HepG2 (cell line): Measurements from ENCODE around the gene TMEM184C. TPM values are rescaled to one million over a fixed set of nuclear protein-coding genes. Genes with fewer than 3 reads are reported as not detected.

Source experiments
- BCL6 ChIP-seq: IDR thresholded peaks from 2 replicates; pipeline ENCODE4 v1.6.1; 2016; ENCODE audit warnings: missing genetic modification reagents, missing compliant biosample characterization
- EHMT2 ChIP-seq: fragments of 200-600 bp; sonication (generic); IDR thresholded peaks from 2 replicates; pipeline ENCODE4 v1.7.0; 2017; ENCODE audit warnings: antibody characterized with exemption, low read depth, low read length, borderline replicate concordance
- RORA ChIP-seq: sonication (generic); formaldehyde crosslinking; IDR thresholded peaks from 2 replicates; pipeline ENCODE4 v1.5.0; 2020; ENCODE audit warnings: mild to moderate bottlenecking, missing genetic modification reagents, moderate library complexity
- ZFP62 ChIP-seq: sonication (generic); formaldehyde crosslinking; IDR thresholded peaks from 2 replicates; pipeline ENCODE4 v1.4.0; 2020; ENCODE audit warnings: missing genetic modification reagents
- ZNF567 ChIP-seq: sonication (generic); formaldehyde crosslinking; IDR thresholded peaks from 2 replicates; pipeline ENCODE4 v1.8.1; 2023; ENCODE audit warnings: mild to moderate bottlenecking, missing genetic modification reagents, borderline replicate concordance
- ZNF749 ChIP-seq: sonication (generic); formaldehyde crosslinking; IDR thresholded peaks from 2 replicates; pipeline ENCODE4 v1.8.0; 2022; ENCODE audit warnings: mild to moderate bottlenecking, missing genetic modification reagents, moderate library complexity, borderline replicate concordance
- polyA plus RNA-seq, 8 experiments: library from polyadenylated mRNA; depleted of rRNA in 3 of 8; stranded (reverse) in 7 of 8; unstranded in 1 of 8; fragments of >200 nt; fragmentation: Illumina TruSeq in 4 of 8; extraction: Trizol in 4 of 8; gene quantifications; 2 replicates each; pipeline versions ENCODE4 v1.2.1 to v1.2.3, GENCODE V29; 2011 to 2016; ENCODE audit warnings: low read depth in 4 of 8, missing spikeins in 1 of 8, mixed read lengths in 1 of 8; ENCODE audit not compliant: insufficient read depth in 1 of 8
- total RNA-seq, 5 experiments: library from RNA; depleted of rRNA; stranded (reverse); fragments of >200 nt; fragmentation: Illumina TruSeq; extraction: Trizol; gene quantifications; 2 replicates each; pipeline ENCODE4 v1.2.3, GENCODE V29; 2016; ENCODE audit warnings: low read depth in 1 of 5
- TF ChIP-seq, protein P1 (sequence below), 2 experiments: fragments of 450-650 bp in 1 of 2; sonication (generic) in 1 of 2; formaldehyde crosslinking in 1 of 2; IDR thresholded peaks; 2 replicates each; pipeline versions ENCODE4 v1.6.1 to v1.8.0; 2016 to 2022; ENCODE audit warnings: antibody characterized with exemption in 1 of 2, mild to moderate bottlenecking in 1 of 2, missing genetic modification reagents in 1 of 2
- TF ChIP-seq, protein P2 (sequence below), 2 experiments: sonication (generic) in 1 of 2; formaldehyde crosslinking in 1 of 2; IDR thresholded peaks; 2 replicates each; pipeline versions ENCODE4 v1.5.1 to v1.6.1; 2011 to 2020; ENCODE audit warnings: borderline replicate concordance in 1 of 2, low read depth in 1 of 2, low read length in 1 of 2, mild to moderate bottlenecking in 1 of 2, missing genetic modification reagents in 1 of 2, moderate library complexity in 1 of 2
- TF ChIP-seq, protein P3 (sequence below): sonication (generic); formaldehyde crosslinking; IDR thresholded peaks from 2 replicates; pipeline ENCODE4 v1.4.0; 2020; ENCODE audit warnings: missing genetic modification reagents
- TF ChIP-seq, protein P4 (sequence below): sonication (generic); formaldehyde crosslinking; IDR thresholded peaks from 2 replicates; pipeline ENCODE4 v1.8.1; 2023; ENCODE audit warnings: mild to moderate bottlenecking, moderate library complexity, missing genetic modification reagents
- TF ChIP-seq, protein P5 (sequence below): sonication (generic); formaldehyde crosslinking; IDR thresholded peaks from 2 replicates; pipeline ENCODE4 v1.8.1; 2023; ENCODE audit warnings: missing genetic modification reagents, inconsistent platforms, borderline replicate concordance

TMEM184C gene
- total and polyA plus RNA-seq, 2 of the 13 experiments (the other 11 are each of a cell fraction or from before 2014, with no cell fraction given), result 13.9 to 26.1 TPM

DNA sequence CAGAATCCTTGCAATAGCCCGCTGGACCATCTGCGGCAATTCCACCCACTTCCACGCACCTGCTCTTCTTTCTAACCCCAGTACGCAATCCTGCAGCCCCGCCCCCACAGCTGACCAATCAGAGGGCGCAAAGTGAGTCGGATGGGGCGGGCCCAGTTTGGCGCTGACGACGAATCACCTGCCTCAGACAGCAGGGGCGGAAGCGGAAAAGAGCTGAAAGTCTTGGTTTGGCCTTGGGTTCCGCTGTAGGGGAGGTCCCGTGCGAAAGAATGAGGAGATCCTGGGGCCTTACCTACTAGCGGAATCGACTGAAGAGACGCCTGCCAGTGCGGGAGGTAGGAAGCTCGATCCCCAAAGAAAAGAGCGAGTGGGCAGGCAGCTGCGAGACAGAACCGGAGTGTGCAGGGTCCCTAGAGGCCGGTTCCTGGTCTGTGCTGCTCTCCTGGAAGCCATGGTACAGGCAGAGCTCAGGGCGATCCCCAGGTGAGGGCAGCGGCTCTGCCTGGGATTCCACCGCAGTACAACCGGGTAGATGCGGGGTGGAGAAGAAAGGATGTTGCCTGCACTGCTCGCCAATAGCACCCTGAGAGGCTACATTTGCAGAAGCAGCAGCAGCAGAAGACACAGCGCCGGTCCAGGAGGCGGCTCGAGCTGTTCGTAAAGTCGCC is at the start of gene TMEM184C (continued):
- TF ChIP-seq, protein P1, sequence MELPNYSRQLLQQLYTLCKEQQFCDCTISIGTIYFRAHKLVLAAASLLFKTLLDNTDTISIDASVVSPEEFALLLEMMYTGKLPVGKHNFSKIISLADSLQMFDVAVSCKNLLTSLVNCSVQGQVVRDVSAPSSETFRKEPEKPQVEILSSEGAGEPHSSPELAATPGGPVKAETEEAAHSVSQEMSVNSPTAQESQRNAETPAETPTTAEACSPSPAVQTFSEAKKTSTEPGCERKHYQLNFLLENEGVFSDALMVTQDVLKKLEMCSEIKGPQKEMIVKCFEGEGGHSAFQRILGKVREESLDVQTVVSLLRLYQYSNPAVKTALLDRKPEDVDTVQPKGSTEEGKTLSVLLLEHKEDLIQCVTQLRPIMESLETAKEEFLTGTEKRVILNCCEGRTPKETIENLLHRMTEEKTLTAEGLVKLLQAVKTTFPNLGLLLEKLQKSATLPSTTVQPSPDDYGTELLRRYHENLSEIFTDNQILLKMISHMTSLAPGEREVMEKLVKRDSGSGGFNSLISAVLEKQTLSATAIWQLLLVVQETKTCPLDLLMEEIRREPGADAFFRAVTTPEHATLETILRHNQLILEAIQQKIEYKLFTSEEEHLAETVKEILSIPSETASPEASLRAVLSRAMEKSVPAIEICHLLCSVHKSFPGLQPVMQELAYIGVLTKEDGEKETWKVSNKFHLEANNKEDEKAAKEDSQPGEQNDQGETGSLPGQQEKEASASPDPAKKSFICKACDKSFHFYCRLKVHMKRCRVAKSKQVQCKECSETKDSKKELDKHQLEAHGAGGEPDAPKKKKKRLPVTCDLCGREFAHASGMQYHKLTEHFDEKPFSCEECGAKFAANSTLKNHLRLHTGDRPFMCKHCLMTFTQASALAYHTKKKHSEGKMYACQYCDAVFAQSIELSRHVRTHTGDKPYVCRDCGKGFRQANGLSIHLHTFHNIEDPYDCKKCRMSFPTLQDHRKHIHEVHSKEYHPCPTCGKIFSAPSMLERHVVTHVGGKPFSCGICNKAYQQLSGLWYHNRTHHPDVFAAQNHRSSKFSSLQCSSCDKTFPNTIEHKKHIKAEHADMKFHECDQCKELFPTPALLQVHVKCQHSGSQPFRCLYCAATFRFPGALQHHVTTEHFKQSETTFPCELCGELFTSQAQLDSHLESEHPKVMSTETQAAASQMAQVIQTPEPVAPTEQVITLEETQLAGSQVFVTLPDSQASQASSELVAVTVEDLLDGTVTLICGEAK (IDR thresholded peaks at IDR 0.05), result peak; percentile 73
- TF ChIP-seq, protein P1 (CRISPR knock-in tag; IDR thresholded peaks at IDR 0.05), result no peak; the same call in 1 of the 2 replicates
- TF ChIP-seq, protein P2, sequence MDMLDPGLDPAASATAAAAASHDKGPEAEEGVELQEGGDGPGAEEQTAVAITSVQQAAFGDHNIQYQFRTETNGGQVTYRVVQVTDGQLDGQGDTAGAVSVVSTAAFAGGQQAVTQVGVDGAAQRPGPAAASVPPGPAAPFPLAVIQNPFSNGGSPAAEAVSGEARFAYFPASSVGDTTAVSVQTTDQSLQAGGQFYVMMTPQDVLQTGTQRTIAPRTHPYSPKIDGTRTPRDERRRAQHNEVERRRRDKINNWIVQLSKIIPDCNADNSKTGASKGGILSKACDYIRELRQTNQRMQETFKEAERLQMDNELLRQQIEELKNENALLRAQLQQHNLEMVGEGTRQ (IDR thresholded peaks at IDR 0.05; ENCODE audit: low read depth, low read length), result no peak
- TF ChIP-seq, protein P2 (CRISPR knock-in tag; IDR thresholded peaks at IDR 0.05; ENCODE audit: borderline replicate concordance), result peak; percentile 53
- peak; percentile 49; the same call in 1 of the 2 replicates for TF ChIP-seq ZNF567 (CRISPR knock-in tag)
- TF ChIP-seq, protein P3, sequence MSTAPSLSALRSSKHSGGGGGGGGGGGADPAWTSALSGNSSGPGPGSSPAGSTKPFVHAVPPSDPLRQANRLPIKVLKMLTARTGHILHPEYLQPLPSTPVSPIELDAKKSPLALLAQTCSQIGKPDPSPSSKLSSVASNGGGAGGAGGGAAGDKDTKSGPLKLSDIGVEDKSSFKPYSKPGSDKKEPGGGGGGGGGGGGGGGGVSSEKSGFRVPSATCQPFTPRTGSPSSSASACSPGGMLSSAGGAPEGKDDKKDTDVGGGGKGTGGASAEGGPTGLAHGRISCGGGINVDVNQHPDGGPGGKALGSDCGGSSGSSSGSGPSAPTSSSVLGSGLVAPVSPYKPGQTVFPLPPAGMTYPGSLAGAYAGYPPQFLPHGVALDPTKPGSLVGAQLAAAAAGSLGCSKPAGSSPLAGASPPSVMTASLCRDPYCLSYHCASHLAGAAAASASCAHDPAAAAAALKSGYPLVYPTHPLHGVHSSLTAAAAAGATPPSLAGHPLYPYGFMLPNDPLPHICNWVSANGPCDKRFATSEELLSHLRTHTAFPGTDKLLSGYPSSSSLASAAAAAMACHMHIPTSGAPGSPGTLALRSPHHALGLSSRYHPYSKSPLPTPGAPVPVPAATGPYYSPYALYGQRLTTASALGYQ (CRISPR knock-in tag), result peak; percentile 34; the same call in 1 of the 2 replicates
- TF ChIP-seq ZNF749 (CRISPR knock-in tag), result no peak
- TF ChIP-seq RORA, result no peak
- TF ChIP-seq, protein P4, sequence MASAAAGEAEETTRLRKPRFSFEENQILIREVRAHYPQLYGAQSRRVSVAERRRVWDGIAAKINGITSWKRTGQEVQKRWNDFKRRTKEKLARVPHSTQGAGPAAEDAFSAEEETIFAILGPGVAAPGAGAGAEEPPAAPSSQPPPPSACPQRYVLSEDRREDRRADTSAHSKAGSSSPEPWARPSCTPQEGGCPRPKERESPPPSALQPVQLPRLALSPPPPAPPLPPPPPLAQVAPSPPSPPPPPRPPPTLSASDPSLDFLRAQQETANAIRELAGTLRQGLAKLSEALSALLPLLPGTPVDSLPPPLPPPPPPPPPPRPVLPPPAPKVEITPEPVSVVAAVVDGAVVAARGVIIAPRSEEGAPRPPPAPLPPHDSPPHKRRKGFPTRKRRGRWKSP (CRISPR knock-in tag), result peak; percentile 92
- TF ChIP-seq ZFP62 (CRISPR knock-in tag), result no peak
- TF ChIP-seq, protein P5, sequence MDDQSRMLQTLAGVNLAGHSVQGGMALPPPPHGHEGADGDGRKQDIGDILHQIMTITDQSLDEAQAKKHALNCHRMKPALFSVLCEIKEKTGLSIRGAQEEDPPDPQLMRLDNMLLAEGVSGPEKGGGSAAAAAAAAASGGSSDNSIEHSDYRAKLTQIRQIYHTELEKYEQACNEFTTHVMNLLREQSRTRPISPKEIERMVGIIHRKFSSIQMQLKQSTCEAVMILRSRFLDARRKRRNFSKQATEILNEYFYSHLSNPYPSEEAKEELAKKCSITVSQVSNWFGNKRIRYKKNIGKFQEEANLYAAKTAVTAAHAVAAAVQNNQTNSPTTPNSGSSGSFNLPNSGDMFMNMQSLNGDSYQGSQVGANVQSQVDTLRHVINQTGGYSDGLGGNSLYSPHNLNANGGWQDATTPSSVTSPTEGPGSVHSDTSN, result no peak
- peak; percentile 25; the same call in 1 of the 2 replicates for TF ChIP-seq EHMT2
- no peak for TF ChIP-seq BCL6 (CRISPR knock-in tag)
